Middle frontal gyrus (tissue), 1 donor: Measurements from ENCODE around the gene TSC22D1.
"Not testable (repeated sequence)": the region's sequence is repeated elsewhere in the genome, so short reads cannot be mapped to it uniquely, and the experiment has no call there.

Experiments
- DNase-seq: peaks from one replicate; pipeline ENCODE4 v3.0.0-alpha.2; 2015; ENCODE audit warnings: low spot score; ENCODE audit errors: extremely low spot score

TSC22D1 gene

DNA sequence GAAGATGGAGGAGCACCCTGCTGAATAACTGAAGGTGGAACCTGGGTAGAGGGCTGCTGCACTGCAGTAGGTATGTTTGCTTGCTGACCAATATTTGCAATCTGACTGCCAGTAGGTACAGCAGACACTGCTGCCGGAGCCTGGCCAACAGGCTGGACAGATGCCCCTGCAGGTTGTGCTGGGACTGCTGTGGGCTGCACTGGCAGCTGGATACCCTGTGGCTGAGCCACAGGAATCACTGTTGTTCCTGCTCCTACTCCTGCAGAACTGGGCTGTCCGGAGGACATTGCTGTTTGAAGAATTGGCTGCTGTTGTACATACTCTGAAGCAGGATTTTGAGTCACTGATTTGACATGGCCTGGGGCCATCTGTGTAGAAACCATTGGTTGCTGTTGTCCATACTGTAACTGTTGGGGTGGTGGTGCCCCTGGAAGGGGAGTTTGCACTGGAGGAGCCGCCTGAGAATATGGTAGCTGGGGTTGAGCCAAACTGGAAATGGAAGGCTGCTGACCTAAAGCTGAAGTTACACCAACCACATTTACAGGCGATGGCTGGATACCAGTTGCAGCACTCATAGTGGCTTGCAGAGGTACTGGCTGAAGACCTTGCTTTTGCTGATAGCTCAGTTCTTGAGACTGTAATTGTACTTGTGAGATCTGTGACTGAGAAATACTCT lies 2.2 kb downstream of the TSC22D1 start:
- no peak for DNase-seq

DNA sequence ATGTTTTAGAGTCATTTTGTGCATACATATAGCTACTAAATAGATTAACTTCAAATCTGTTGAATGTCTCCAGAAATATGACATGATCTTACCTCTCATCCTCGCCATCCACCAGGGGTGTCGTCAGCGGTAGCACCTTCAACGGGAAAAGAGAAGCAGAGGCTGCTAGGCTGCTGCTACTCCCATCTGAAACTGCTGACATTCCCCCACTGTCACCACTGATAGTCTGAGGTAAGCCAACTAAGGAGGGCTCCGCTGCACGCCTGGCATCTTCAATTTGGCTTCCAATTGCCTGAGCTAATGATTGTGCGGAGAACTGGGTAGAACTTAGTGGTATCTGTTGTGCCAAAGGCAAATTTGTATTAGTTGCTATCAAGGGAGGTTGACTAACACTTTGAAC lies 3.1 kb downstream of the TSC22D1 start:
- DNase-seq = no peak

DNA sequence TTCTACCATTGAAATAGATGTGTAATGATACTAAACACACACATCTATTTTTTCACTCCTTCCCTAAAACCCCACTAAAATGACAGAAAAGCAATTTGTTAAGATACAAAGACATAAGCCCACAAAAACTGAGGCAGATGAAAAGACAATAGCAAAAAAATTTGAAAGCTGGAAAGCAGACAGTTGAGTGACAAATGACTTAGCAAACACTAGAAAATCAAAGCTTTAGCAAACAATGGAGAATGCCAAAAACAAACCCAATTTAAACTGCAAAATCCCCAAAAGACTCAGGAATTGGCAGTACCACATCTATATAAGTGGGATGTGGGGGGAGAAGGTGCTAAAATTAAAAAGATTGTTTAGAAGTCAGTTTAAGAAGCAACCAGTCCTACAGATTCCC lies 9.5 kb downstream of the TSC22D1 start:
- no peak for DNase-seq

DNA sequence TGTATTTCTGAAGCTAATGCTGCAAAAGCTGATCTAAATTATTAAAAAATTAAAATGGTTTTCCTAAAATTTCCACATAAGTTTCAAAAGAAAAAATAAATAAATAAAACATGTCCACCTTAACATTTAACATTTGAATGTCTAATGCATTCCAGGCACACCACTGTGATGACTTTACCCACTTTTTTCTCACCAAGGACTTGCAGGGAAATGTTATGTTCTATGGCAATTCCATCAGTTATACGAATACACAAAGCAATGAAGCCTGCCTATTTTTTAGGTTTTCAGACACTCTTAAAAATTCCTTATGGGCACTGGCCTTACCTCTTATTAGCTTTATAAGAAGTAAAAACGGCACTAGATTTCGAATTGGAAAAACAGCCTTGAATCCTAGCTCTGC lies 10.2 kb downstream of the TSC22D1 start:
- no peak for DNase-seq

- DNase-seq = no peak
Observed at GRCh38 chr13:44564936-44565335, 11.2 kb downstream of the TSC22D1 start.

DNA sequence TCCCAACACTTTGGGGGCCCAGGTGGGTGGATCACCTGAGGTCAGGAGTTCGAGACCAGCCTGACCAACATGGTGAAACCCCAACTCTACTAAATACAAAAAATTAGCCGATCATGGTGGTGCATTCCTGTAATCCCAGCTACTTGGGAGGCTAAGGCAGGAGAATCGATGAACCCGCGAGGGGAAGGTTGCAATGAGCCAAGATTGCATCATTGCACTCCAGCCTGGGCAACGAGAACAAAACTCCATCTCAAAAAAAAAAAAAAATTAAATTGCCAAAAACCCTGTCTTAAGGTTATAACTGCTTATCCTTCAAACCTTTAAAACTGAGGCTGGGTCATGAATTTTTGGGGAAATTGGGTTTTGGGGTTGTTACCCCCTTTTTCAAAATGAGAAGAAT lies 13.3 kb downstream of the TSC22D1 start:
- not testable (repeated sequence) for DNase-seq

DNA sequence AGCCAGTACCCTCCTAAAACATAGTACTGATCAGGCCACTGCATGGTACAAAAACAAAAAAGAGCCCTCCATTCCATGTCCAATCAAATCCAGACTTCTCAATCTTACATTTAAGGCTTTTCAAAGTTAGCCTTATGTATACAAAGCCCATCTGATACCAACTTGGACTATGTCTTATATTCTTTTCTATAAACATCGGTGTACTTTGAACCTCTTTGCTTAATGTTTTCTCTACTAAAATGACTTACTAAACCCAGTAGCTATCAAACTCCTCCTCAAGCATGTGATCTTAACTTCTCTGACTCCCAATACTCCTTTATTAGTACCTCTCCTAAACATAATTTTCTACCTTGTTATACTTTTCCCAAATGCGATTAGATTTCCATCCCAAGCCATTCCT lies 14.8 kb downstream of the TSC22D1 start:
- DNase-seq = no peak

DNA sequence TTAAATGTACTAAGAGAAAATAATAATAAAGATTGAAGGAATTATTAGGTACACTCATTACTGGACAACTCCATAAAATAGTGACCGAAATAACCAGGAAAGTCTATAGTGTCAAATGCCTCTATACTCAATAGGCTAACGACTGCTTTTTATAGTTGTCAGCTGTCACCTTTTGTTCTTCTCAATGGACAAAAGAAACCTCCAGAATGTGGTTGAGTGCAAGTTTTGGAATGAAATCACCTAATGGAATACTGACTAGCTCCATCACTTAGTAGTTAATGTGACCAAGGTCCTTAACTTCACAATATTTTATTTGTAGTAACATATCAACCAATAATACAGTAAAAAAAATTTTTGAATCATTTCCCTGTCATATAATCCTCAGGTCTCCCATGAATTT lies 18.1 kb downstream of the TSC22D1 start:
- no peak for DNase-seq

DNA sequence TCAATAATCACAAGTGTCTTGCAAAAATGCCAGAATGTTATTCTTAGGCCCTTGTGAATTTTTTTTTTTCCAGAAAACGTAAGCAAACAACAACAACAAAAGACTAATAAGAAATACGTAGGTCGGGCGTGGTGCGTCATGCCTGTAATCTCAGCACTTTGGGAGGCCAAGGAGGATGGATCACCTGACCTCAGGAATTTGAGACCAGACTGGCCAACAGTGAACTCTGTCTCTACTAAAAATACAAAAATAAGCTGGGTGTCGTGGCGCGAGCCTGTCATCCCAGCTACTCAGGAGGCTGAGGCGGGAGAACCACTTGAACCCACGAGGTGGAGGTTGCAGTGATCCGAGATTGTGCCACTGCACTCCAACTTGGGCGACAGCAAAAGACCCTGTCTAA lies 20.9 kb downstream of the TSC22D1 start:
- no peak for DNase-seq

DNA sequence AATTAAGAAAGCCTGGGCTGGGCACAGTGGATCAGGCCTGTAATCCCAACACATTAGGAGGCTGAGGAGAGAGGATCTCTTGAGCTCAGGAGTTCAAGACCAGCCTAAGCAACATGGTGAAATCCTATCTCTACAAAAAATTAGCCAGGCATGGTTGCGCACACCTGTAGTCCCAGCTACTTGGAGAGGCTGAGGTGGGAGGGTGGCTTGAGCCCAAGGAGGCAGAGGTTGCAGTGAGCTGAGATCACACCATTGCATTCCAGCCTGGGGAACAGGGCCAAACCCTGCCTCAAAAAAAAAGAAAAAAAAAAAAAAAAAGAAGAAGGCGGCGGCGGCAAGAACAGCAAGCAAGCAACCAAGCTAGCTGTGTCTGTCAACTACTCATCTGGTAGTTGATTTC lies 26.7 kb downstream of the TSC22D1 start:
- no peak for DNase-seq

- no peak for DNase-seq
Observed at GRCh38 chr13:44546164-44546563, 30.0 kb downstream of the TSC22D1 start.

GRCh38 chr13:44543369-44543768 lies 32.8 kb downstream of the TSC22D1 start:
- no peak for DNase-seq

GRCh38 chr13:44542361-44542760 lies 33.8 kb downstream of the TSC22D1 start:
- no peak for DNase-seq

- DNase-seq = no peak
Observed at GRCh38 chr13:44541601-44542000, 34.5 kb downstream of the TSC22D1 start.

- no peak for DNase-seq
Observed at GRCh38 chr13:44540761-44541434, 35.2 kb downstream of the TSC22D1 start.

DNA sequence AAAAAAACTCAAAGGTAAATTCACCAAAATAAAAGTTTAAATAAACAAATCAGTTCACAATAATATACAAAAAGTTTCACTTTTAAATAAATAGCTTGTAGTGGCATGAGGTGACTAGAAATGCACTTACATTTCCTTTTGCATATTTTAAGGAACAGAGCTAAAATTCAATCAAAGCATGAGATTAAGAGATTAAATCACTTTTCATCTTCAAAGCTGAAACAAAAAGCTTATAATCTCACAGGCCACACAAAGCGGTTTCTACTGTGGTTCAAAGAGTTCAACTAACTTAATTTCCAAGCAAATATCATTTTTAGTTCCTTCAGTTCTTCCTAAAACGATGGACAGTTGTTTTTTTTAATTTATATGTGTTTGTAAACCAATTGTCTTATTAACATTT lies 38.9 kb downstream of the TSC22D1 start:
- no peak for DNase-seq

DNA sequence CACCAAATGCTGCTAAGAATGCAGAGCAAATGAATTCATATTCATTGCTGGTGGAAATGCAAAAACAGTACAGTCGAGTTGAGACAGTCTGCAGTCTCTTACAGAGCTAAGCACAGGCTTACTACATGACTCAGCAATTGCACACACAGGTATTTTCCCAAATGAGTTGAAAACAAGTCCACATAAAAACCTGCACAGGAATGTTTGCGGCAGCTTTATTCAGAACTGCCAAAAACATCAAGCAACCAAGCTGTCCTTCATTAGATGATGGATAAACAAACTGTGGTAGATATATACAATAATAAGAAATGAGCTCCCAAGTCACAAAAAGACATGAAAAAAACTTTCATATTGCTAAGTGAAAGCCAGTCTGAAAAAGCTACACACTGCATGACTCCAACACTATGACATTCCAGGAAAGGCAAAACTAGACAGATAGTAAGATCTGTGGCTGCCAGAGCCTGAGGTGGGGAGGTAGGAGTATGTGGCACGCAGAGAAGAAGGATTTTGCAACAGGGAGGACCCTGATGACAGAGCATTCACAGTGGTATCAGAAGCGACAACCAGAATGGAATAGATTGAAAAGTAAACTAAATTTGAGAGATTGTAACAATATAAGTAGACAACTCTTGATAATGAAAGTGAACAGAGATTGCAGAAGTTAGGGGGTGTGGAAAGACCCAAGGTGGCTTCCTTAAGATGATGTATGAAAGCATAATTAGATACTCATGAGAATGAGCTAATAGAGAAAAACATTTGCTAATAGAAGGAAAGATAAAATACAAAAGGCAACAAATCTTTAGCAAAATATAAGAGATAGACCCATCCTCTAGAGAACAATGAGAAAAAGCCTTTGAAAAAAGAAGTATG lies 52.7 kb downstream of the TSC22D1 start:
- DNase-seq = no peak

- DNase-seq = no peak
Observed at GRCh38 chr13:44519642-44520041, 56.5 kb downstream of the TSC22D1 start.

DNA sequence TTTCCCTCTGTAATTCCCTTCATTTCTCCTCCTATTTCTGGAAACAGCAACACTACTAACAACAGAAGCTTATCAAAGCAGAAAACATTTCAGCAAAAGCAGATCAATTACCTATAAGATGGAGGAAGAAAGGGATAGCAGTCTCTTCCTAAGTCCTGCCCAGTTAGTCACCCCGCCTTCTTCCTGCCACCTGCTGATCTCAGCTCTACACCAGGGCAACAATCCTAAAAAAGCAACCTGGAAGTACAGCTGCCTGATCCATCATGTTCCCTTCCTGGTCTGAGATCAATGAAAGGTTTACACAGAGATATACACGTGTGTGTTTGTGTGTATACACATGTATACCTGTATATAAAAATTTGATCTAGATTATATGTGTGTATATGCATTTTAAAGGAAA lies 59.4 kb downstream of the TSC22D1 start:
- no peak for DNase-seq

DNA sequence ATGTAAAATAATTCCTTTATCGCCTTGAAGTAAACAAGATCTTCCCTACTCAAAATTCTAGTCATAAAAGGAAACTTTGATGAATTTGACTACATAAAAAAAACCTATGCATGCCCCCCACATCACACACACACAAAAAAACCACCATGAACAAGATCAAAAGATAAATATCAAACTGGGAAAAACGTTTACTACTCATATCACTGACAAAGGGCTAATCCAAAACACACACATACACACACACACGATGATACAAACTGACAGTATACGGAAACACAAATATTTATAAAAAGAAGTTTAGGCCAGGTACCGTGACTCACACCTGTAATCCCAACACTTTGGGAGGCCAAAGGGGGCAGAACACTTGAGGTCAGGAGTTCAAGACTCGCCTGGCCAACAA lies 61.9 kb downstream of the TSC22D1 start:
- no peak for DNase-seq

DNA sequence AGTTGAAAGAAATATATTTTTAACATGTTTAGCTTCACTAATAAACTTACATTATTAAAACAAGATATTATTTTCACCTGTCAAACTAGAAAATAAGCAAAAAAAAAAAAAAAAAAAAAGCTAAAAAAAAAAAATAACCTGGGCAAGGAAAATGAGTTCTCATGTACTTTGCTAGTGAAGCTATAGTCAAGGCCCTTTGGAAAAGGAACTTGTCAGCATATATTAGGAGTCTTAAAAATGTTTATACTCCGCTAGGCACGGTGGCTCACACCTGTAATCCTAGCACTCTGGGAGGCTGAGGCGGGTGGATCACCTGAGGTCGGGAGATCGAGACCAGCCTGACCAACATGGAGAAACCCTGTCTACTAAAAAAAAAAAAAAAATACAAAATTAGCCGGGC lies 66.3 kb downstream of the TSC22D1 start:
- DNase-seq = not testable (repeated sequence)

DNA sequence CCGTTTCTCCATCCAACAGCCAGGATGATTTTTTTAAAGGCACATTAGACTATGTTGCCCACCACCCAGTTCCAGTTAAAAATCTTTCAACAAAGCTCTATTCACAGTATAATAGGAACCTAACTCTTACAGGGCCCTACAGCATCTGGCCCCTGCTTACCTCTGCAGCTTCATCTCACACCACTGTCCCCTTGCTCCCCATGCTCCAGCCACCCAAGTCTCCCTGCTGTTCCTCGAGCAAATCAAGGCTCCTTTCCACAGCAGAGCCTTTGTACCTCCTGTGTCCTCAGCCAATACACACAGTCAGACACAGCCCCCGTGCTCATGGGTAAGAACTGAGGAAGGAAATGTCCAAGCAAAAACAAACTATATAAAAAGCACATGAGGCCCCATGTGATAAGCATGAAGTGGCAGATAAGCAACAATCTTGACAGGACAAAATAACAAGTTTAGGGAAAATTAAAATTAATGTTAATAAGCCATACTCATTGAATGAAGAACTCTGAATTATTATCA lies 67.5 kb downstream of the TSC22D1 start:
- DNase-seq = no peak
